WTC11 (cell line): ENCODE results near the gene MPV17L.
"Not testable (repeated sequence)": the region's sequence is repeated elsewhere in the genome, so short reads cannot be mapped to it uniquely, and the experiment has no call there.

ENCODE experiments used
- CREB1 ChIP-seq: sonication (generic); formaldehyde crosslinking; IDR thresholded peaks from 2 replicates; pipeline ENCODE4 v1.8.0; 2023; ENCODE audit warnings: mild to moderate bottlenecking, missing genetic modification reagents
- IRF2 ChIP-seq: sonication (generic); formaldehyde crosslinking; IDR thresholded peaks from 2 replicates; pipeline ENCODE4 v1.8.0; 2022; ENCODE audit warnings: low read depth, missing genetic modification reagents, borderline replicate concordance
- JUN ChIP-seq: sonication (generic); formaldehyde crosslinking; IDR thresholded peaks from 2 replicates; pipeline ENCODE4 v1.8.0; 2023; ENCODE audit warnings: mild to moderate bottlenecking, missing genetic modification reagents
- MXD4 ChIP-seq: fragments of 250-450 bp; sonication (Bioruptor Pico); IDR thresholded peaks from 2 replicates; pipeline ENCODE4 v1.8.0; 2021; ENCODE audit warnings: mild to moderate bottlenecking, moderate library complexity, borderline replicate concordance
- NFYB ChIP-seq: sonication (generic); formaldehyde crosslinking; conservative IDR thresholded peaks from 2 replicates; pipeline ENCODE4 v1.8.0; 2022; ENCODE audit warnings: low read depth, missing genetic modification reagents
- RELA ChIP-seq: sonication (generic); formaldehyde crosslinking; IDR thresholded peaks from 2 replicates; pipeline ENCODE4 v1.8.1; 2022; ENCODE audit warnings: missing genetic modification reagents, mild to moderate bottlenecking, borderline replicate concordance
- SP1 ChIP-seq: sonication (generic); formaldehyde crosslinking; conservative IDR thresholded peaks from 2 replicates; pipeline ENCODE4 v1.8.1; 2022; ENCODE audit warnings: missing genetic modification reagents
- TF ChIP-seq, protein P1 (sequence below): sonication (generic); formaldehyde crosslinking; IDR thresholded peaks from 2 replicates; pipeline ENCODE4 v1.8.1; 2022; ENCODE audit warnings: missing genetic modification reagents, borderline replicate concordance
- TF ChIP-seq, protein P2 (sequence below): fragments of 200-600 bp; IDR thresholded peaks from 2 replicates; pipeline ENCODE4 v1.8.0; 2022; ENCODE audit warnings: antibody characterized with exemption
- TF ChIP-seq, protein P3 (sequence below): sonication (generic); formaldehyde crosslinking; IDR thresholded peaks from 2 replicates; pipeline ENCODE4 v1.8.0; 2023; ENCODE audit warnings: missing genetic modification reagents
- TF ChIP-seq, protein P4 (sequence below): sonication (generic); formaldehyde crosslinking; IDR thresholded peaks from 2 replicates; pipeline ENCODE4 v1.8.1; 2023; ENCODE audit warnings: mild to moderate bottlenecking, missing genetic modification reagents, moderate library complexity
- TF ChIP-seq, protein P5 (sequence below): sonication (generic); formaldehyde crosslinking; IDR thresholded peaks from 2 replicates; pipeline ENCODE4 v1.8.1; 2023; ENCODE audit warnings: mild to moderate bottlenecking, missing genetic modification reagents, moderate library complexity
- TF ChIP-seq, protein P6 (sequence below): sonication (generic); formaldehyde crosslinking; conservative IDR thresholded peaks from 2 replicates; pipeline ENCODE4 v1.8.1; 2022; ENCODE audit warnings: mild to moderate bottlenecking, missing genetic modification reagents

DNA sequence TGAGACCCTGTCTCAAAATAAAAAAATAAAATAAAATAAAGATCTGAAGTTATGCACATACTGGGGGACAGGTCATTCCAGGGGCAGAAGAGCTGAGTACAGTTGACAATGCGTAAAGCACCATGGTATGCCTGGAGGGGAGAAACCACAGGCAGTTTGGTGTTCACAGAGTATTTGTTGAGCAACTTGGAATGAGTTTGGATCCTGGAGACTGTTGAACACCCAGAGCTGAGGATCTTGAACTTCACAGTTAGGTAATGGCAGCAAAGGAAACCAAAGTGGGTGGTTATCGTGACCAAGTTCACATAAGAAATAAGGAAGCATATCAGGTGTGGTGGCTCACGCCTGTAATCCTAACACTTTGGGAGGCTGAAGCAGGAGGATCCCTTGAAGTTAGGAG, 8.5 kb downstream of the MPV17L start:
- TF ChIP-seq, protein P1, sequence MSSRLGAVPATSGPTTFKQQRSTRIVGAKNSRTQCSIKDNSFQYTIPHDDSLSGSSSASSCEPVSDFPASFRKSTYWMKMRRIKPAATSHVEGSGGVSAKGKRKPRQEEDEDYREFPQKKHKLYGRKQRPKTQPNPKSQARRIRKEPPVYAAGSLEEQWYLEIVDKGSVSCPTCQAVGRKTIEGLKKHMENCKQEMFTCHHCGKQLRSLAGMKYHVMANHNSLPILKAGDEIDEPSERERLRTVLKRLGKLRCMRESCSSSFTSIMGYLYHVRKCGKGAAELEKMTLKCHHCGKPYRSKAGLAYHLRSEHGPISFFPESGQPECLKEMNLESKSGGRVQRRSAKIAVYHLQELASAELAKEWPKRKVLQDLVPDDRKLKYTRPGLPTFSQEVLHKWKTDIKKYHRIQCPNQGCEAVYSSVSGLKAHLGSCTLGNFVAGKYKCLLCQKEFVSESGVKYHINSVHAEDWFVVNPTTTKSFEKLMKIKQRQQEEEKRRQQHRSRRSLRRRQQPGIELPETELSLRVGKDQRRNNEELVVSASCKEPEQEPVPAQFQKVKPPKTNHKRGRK (CRISPR knock-in tag), result not testable (repeated sequence)
- not testable (repeated sequence) for TF ChIP-seq IRF2 (CRISPR knock-in tag); SP1; JUN (CRISPR knock-in tag); RELA (CRISPR knock-in tag); CREB1 (CRISPR knock-in tag); MXD4; NFYB
- TF ChIP-seq, protein P2, sequence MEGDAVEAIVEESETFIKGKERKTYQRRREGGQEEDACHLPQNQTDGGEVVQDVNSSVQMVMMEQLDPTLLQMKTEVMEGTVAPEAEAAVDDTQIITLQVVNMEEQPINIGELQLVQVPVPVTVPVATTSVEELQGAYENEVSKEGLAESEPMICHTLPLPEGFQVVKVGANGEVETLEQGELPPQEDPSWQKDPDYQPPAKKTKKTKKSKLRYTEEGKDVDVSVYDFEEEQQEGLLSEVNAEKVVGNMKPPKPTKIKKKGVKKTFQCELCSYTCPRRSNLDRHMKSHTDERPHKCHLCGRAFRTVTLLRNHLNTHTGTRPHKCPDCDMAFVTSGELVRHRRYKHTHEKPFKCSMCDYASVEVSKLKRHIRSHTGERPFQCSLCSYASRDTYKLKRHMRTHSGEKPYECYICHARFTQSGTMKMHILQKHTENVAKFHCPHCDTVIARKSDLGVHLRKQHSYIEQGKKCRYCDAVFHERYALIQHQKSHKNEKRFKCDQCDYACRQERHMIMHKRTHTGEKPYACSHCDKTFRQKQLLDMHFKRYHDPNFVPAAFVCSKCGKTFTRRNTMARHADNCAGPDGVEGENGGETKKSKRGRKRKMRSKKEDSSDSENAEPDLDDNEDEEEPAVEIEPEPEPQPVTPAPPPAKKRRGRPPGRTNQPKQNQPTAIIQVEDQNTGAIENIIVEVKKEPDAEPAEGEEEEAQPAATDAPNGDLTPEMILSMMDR, result not testable (repeated sequence)
- TF ChIP-seq, protein P3, sequence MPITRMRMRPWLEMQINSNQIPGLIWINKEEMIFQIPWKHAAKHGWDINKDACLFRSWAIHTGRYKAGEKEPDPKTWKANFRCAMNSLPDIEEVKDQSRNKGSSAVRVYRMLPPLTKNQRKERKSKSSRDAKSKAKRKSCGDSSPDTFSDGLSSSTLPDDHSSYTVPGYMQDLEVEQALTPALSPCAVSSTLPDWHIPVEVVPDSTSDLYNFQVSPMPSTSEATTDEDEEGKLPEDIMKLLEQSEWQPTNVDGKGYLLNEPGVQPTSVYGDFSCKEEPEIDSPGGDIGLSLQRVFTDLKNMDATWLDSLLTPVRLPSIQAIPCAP (CRISPR knock-in tag), result not testable (repeated sequence)
- TF ChIP-seq, protein P4, sequence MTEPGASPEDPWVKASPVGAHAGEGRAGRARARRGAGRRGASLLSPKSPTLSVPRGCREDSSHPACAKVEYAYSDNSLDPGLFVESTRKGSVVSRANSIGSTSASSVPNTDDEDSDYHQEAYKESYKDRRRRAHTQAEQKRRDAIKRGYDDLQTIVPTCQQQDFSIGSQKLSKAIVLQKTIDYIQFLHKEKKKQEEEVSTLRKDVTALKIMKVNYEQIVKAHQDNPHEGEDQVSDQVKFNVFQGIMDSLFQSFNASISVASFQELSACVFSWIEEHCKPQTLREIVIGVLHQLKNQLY, result not testable (repeated sequence)
- TF ChIP-seq, protein P5, sequence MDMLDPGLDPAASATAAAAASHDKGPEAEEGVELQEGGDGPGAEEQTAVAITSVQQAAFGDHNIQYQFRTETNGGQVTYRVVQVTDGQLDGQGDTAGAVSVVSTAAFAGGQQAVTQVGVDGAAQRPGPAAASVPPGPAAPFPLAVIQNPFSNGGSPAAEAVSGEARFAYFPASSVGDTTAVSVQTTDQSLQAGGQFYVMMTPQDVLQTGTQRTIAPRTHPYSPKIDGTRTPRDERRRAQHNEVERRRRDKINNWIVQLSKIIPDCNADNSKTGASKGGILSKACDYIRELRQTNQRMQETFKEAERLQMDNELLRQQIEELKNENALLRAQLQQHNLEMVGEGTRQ, result not testable (repeated sequence)
- TF ChIP-seq, protein P6, sequence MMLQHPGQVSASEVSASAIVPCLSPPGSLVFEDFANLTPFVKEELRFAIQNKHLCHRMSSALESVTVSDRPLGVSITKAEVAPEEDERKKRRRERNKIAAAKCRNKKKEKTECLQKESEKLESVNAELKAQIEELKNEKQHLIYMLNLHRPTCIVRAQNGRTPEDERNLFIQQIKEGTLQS (CRISPR knock-in tag), result not testable (repeated sequence)
